GM19240 (cell line): Measurements from ENCODE around the gene LPIN2.

Source experiments
- DNase-seq: peaks from one replicate; pipeline ENCODE4 v3.0.0; 2011; ENCODE audit warnings: low spot score; ENCODE audit not compliant: insufficient read length

LPIN2 gene

DNA sequence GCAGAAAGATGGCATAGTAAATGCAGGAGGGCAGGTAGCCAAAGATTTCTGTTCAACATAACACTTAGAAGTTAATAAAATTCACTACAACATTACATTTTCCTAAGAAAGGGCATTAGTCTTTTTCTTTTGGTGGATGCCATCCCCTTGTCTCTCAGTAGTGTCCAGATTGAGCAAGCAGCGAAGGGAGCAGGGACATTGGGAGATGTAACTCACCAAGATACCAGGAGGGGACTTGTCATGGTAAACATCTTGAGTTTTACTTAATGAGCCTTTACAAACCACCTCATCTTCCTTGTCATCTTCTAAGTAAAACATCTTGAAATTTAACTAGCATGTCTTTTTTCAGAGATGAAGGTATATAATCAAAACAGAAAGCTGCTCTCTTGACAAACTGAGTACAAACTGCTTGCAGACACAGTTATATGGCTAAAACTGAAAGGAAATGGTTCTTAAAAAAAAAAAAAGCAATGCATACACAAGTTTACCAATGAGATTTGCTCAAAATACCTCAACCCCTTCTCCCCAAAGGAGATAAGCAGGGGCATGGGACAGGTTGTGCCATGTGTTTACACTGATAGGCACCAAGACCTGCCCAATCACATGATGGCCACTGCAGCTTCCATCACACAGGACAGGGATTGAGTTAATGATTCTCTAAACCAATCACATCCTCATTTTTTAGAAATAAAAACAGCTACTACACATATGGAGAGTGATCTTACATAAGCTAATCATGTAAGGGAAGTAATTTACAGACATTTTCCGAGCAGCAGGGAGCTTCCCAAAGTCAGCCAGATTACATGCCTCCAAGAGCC lies 30.3 kb downstream of the LPIN2 start:
- no peak for DNase-seq

DNA sequence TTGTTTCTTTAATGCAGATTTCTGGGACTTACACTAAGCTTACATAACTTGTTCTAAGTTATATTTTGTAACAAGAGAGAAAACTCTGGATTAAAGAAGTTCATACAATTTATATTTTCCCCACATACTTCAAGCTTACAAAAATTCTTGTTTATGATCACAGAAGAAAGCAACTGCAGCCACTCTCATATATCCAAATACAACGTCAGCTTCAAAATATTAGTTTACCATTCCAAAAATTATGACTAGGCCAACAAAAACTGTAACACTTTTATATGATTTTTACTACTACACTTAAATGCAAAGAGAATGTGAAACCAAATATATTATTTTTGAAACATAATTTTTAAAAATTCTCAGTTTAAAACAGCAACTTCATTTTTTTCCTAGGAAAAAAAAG lies 30.9 kb downstream of the LPIN2 start:
- no peak for DNase-seq

DNA sequence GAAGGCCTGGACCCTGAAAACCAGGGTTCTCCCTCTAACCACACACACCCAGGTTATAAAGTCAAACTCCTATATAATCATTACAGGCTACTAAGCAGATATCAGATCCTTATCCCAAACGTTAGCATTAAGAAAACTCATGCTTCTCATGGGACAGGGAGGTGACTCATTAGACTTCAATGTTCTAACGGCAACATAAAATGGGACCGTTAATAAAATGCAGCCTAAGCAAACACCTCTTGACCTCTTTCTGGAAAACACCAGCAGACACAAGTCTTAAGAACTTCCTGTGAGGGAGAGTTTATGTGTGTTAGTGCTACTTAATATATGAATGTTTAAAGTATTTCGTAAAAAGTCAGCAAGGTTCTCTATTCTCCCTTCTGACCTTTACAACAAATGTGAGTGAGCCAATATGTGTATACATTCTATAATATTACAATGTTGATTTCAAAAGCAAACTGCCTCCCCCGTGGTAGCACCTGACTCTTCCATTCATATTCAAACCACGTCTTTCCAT lies 31.7 kb downstream of the LPIN2 start:
- DNase-seq: no peak

DNA sequence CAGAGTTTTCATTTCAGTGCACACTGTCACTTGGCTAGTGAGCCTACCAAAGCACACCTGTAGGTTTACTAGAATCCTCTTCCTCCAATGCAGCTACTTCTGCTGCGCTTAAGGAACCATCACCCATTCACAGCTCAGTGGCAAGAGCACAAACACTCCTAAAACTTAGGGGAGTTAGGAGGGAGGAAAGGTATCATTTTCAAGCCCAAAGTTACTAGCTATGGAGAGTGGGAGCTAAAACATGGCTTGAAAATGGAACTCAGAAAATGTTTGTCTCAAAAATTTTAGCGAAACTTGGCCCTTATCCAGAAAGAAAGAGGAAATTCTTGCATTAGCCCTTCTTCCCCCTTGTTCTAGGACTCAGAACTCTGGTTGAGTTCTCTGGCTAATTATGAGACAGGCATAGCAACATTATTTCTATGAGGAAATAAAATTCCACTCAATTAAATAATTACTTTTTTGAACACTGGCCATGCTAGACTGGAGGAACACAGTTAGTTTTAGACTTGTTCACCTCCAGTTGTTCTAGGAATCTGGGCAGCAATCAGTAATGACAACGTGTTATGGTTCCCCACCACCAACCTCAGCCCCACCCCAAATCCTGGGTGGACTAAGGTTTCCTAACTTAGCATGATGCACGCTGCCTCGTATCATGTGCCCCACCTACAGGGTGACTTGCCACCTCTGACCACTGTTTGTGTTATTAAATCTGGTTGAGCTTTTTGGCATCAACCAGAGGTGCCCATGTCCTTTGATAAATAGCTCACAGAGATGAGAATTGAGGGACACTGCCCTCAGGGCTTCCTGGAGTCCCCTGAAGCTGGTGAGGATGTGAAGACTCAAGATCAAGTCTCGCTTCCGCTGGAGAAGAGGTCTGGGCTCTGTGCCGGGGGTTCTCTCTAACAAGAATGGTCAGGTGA lies 32.8 kb downstream of the LPIN2 start:
- DNase-seq: no peak

DNA sequence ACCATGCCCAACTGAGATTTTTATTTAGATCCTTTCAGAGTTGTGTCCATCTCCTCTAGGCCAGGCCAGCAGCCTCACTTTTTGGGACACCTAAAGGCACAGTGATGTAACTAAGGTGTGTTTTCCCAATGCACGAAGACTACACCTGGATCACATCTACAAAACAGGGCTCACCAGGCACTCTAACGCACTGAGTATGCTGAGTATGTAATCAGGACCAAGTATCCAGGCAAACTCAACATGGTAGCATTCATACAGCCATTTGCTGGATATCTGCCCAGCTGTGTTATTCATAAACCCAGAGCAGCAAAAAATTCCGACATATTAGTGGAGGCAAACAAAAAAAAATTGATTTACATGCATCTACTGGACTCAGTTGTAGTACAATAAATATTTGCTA lies 33.8 kb downstream of the LPIN2 start:
- no peak for DNase-seq

DNA sequence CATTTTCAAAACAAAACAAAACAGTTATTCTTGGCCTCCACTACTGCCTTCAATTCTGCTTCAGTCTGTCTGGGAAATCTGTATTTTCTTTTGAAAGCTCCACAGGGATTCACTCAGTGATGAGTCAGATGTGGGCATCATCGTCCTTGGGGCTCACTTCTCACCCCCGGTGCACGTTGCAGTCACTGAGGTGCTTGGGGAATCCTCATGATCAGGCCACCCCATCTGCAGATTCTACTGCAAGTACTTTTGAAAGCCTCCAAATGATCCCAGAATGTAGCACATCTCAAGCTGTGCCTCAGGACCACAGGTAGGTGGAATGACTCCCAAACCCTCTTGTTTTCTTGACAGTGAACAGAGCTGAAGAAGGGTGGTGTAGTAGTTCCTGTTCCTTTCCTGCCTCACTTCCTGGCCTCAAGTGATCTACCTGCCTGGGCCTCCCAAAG lies 34.3 kb downstream of the LPIN2 start:
- no peak for DNase-seq

DNA sequence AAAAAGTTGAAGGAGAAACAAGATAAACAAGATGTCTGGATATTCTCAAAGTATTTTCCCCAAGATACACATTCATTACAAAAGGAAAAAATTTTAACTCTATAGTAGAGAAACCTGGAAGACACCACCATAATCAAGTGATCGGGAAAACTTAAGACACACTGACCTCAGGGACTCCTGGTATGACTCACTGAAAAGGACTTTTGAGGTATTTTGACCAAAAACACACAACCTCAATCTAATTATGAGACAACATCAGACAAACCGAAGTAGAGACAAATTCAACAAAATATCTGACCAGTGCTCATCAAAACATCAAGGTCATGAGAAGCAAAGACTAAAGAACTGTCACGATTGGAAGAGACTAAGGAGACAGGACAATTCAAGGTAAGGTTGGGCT lies 34.7 kb downstream of the LPIN2 start:
- DNase-seq: no peak

DNA sequence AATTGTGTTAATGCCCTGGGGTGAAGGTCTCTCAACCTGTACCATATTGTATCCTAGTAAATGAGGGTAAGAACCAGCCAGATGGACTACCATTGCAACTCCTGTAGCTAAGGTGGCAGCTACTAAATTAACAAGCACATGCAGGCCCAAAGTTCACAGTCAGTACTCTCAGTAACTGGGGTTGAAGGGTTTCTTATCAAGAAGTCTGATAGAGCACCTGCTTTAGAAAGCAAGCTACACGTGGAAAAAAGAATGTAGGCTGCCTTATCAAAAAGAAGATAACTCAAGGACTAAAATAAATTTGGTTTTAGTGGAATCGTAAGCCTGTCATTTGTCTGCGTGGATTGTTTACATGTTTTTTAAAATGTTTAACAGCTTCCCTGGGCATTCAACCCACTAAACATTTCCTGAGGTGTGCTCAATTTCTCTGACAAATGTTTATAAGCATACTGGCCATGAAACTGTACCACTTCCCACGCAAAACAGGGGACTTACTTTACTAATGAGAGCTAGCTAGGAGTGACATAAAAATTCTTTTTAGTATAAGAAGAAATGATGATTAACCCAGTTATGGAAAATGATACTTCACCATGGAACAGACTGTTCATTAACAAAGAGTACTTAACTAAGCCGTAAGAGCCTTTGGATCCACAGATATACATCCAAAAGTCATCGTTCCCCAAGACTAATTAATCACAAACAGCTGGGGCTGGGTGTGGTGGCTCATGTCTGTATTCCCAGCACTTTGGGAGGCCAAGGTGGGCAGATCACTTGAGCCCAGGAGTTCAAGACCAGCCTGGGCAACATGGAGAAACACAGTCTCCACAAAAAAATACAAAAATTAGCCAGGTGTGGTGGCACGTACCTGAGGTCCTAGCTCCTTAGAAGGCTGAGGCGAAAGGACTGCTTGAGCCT lies 36.5 kb downstream of the LPIN2 start:
- no peak for DNase-seq

DNA sequence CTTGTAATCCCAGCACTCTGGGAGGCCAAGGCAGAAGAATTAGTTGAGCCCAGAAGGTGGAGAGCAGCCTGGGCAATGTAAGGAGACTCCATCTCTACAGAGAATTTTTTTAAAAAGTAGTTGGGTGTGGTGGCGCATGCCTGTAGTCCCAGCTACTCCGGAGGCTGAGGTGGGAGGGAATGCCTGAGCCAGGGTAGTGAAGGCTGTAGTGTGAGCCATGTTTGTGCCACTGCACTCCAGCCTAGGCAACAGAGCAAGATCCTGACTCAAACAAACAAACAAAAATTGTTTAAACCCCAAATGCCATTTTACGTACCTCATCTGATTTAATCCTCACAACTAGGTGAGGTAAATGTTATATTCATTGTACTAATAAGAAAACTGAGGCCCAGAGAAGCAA lies 38.2 kb downstream of the LPIN2 start:
- DNase-seq: no peak

DNA sequence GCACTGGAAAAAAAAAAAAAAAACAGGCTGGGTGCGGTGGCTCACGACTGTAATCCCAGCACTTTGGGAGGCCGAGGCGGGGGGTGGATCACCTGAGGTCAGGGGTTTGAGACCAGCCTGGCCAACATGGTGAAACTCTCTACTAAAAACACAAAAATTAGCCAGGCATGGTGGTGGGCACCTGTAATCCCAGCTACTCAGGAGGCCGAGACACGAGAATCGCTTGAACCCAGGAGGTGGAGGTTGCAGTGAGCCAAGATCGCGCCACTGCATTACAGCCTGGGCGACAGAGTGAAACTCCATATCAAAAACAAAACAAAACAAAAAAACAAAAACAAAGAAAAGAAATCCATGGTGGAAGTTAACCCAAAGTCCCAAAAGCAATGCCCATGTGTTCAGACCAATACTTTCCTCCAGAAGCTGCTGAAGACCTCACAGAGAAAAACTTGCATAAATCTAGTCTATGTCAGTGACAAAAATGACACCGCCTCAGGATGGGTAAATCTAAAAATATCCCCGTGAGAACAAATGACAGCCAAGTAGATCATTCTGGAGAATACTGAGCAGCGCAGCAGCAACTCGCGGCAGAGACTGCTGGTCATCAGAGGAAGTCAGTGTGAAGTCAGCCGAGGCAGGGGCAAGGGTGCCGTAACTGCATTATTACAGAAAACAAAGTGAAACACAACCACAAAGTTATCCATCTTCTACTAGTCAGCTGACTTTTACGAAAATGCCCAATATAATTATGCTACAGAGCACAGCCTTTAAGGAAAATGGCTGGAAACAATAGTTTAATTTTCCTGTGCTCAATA lies 41.0 kb downstream of the LPIN2 start:
- no peak for DNase-seq

DNA sequence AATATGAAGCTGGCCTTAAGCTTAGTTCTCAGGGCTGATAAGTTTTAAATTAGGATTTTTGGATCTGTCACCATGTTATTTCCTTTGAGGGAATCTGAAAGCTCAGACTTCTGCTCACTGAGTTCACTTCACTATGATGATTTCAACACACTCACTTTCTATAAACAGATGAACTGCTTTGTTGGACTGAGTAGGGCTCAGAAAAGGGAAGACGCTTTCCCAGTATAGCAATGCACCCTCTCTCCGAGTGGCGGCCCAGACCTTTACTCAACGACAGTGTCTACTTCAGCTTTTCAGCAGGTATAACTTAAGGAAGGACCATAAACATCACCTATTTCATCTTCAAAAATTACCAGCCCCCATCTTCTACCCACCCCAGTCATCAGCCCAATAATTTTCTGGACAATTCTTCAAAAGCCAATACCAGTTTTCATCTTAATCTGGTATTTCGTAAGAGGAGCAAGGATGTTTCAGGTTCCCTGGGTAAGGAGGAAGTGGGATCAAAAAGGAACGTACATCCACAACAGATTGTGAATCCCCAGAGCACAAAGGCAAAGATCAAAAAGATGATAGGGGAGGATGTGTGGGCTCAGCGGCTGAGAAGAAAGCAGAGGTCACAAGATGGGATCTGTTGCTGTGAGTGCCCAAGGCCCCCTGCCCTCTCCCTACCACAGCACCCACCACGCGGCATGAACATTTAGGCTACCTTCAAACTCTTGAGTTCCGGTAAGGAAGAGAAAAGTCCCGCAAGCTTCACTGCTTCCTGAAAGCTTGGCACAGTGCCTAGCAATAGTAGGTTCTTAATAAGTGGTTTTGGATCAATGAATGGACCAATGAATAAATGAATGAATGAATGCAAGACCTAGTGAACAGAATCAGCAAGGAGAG lies 41.9 kb downstream of the LPIN2 start:
- no peak for DNase-seq

DNA sequence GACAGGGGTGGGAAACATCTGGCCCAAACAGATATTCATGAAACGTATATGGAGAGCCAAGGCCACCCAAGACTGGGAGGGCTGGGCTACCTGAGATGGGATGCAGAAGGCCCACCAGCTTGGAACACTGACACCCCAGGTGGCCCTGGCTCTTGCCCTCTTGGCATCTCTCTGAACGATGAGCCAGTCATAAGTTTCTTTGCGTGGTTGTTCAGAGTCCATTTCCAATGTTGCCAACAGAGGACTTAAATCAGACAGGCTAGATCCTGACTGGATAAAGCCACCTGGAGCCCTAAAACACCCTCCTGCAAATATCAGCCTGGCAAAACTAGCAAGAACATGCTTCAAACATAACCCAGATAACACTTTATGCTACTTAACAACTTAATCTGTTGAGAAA lies 42.6 kb downstream of the LPIN2 start:
- no peak for DNase-seq

DNA sequence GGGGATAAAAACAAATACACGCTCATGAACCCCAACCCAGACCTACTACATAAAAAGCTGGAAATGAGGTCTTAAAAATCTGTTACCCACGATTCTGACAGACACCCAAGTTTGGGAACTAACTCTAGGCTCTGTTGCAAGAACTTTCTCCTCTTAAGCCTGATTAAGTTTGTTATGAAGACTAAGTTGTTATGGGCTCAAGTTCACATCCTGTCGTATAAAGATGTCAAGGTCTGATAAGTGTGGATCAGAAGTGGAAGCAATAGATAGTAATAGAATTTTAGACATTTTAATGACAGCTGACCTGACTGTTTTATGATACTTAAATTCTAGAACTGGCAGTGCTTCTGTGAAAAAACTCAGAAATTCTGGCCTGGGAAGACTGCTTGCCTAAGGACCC lies 43.2 kb downstream of the LPIN2 start:
- no peak for DNase-seq

DNA sequence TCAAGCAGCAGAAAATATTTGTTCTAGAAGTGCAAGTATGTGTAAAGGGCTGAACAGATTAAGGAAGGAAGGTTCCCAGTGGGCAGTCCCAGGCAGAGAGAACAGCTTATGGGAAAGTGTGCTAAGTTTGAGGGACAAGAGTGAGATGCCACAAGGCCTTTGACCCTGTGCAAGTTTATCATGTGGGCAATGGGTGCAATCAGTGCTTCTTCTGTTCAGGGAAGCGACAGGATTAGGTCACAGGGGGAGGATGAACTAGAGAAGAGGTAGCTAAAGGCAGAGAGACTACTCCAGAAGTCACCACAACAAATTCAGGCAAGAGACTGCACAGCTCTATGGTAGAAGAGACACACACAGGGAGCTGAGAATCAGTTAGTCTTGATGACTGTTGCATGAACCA lies 44.3 kb downstream of the LPIN2 start:
- no peak for DNase-seq

DNA sequence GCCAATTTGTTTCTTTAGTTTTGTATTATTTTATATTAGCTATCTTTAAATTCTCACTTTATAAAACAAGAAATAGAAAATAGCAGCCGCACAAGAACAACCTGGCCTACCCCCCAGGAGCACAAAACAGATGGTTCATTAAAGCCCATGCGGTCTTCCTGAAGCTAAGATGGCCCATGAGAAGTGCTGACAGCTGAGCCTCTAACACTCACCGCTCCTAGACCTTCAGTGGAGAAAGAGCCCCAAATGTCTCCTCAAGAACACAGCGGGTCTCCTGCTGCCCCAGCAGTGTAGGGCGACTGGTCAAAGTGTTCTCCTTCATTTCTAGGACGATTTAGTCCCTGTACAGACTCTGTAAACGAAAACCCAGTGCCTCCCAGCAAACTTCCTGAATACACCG lies 45.1 kb downstream of the LPIN2 start:
- DNase-seq: no peak

DNA sequence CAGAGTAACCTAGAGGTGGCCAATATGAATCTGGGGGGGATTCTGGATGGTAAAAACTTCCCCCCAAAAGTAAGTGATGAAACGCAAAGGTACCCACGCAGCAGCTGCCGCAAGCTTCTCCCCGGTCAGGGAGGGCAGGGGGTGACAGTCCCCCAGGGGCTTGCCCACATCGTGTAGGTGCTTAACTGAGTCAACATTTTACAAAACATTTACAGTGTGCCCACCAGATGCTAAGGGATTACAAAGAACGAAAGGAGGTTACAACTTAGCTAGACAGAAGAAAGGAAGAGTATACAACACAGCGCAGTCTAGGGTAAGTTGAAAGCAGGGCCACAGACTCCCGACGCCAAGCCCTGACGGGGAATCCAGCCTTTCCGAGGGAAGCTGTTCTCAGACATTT lies 45.6 kb downstream of the LPIN2 start:
- DNase-seq: no peak

DNA sequence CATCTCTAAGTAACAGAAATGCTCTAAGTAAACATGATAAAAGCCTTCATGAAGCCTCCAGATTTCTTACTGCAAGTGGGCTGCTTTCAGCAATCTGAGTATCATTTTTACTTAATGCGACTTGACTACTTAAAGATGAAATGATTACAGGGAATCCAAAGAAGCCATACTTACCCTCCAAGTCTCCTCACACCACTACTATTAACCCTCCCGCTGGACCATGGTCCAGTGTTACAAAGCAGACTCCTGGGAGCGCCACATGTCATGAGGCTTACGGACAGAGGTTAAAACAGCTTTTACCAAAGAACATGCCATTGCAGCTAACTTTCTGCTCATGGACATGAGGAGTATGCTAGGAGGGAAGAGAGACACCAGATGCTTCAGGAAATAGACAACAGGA lies 46.4 kb downstream of the LPIN2 start:
- DNase-seq: no peak

DNA sequence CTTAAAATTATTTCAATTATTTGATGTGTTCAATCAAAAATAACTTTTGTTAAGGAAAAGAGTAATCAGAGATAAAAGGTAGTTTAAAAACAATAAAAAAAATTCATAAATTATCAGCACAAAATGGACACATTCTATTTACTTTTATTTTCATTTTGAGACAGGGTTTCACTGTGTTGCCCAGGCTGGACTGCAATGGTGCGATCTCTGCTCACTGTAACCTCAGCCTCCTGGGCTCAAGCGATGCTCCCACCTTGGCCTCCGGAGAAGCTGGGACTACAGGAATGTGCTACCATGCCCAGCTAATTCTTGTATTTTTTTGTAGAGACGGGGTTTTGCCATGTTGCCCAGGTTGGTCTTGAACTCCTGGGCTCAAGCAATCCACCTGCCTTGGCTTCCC lies 47.1 kb downstream of the LPIN2 start:
- DNase-seq: no peak

DNA sequence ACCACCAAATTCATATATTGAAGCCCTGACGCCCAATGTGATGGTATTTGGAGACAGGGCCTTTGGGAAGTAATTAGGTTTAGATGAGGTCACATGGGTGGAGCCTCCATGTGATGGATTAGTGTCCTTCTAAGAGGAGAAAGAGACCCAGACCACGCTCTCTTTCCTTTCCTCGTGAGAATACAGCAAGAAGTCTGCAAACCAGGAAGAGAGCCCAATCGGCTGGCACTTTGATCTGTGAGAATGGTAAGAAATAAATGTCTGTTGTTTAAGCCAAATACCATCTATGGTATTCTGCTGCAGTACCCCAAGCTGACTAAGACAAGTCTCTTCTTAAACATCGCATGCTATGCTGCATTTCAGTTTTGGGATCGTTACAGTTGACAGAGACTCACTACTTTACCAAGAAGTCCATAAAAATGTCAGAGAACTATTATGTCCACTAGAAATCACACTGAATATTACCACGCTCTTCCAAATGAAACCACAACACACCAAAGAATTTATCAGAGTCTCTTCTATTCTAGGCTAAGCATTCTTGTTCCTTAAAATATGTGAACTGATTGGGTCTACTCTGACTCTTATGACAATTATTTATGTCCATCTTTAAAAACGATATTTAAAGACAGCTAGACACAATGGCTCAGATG lies 48.5 kb downstream of the LPIN2 start:
- no peak for DNase-seq
